HCT116 (cell line): ENCODE data around the gene TWIST2.

ENCODE experiments used
- ATF3 ChIP-seq: IDR thresholded peaks from 2 replicates; pipeline ENCODE4 v1.6.1; 2012
- CTCF ChIP-seq, 3 experiments: fragments of 200-600 bp in 1 of 3; sonication (generic) in 1 of 3; IDR thresholded peaks in 2 of 3; conservative IDR thresholded peaks in 1 of 3; 2 replicates each; pipeline ENCODE4 v1.5.1; 2012 to 2017; ENCODE audit warnings: low read depth in 2 of 3, low read length in 2 of 3, antibody characterized with exemption in 1 of 3, borderline replicate concordance in 1 of 3, control low read depth in 1 of 3, mild to moderate bottlenecking in 1 of 3, mixed read lengths in 1 of 3, mixed run types in 1 of 3, moderate library complexity in 1 of 3; ENCODE audit not compliant: insufficient read depth in 1 of 3
- EZH2phosphoT487 ChIP-seq: fragments of 200-600 bp; IDR thresholded peaks from 2 replicates; pipeline ENCODE4 v1.6.1; 2018; ENCODE audit warnings: antibody characterized with exemption, borderline replicate concordance
- MAX ChIP-seq: IDR thresholded peaks from 2 replicates; pipeline ENCODE4 v1.6.1; 2012

GRCh38 chr2:238875471-238876231, 27.8 kb downstream of the TWIST2 start:
- TF ChIP-seq EZH2phosphoT487, result no peak
- TF ChIP-seq CTCF (IDR thresholded peaks at IDR 0.05 in 2 of 3, conservative IDR thresholded peaks at IDR 0.05 in 1 of 3; ENCODE audit: borderline replicate concordance in 1 of 3, insufficient read depth in 1 of 3, low read depth in 2 of 3, low read length in 2 of 3), result no peak
- TF ChIP-seq ATF3, result no peak
- no peak for TF ChIP-seq MAX
